ENCODE measurements around the gene TNKS2.
"Not testable (repeated sequence)": the region's sequence is repeated elsewhere in the genome, so short reads cannot be mapped to it uniquely, and the experiment has no call there.

The TNKS2 gene

DNA sequence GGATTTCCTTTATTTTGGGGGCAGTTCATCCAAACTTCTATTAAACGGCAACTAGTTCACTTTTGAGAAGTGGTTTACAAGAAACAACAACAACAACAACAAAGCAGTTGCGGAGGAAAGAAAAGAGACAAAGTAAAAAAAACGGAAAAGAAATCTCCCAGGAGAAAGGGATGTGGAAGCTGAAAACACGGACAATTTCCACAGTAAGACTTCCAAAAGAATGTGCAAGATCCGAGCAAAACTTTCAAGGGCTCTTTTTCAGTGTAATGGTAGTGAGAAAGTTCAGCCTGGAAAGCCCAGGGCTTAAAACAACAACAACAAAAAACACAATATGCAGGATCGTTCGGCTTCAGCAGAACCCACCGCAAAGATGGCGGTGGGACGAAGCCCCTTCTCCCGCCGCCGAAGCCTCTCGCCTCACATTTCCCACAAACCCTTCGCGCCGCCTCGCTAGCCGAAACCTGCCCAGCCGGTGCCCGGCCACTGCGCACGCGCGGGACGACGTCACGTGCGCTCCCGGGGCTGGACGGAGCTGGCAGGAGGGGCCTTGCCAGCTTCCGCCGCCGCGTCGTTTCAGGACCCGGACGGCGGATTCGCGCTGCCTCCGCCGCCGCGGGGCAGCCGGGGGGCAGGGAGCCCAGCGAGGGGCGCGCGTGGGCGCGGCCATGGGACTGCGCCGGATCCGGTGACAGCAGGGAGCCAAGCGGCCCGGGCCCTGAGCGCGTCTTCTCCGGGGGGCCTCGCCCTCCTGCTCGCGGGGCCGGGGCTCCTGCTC lies at the start of gene TNKS2:
Gene TNKS2 (plus strand): TSS at position 553 of the 775 bp plus-strand sequence. CDS start 265 bp downstream, outside the sequence.
- peak; percentile 82 for DNase-seq

DNA sequence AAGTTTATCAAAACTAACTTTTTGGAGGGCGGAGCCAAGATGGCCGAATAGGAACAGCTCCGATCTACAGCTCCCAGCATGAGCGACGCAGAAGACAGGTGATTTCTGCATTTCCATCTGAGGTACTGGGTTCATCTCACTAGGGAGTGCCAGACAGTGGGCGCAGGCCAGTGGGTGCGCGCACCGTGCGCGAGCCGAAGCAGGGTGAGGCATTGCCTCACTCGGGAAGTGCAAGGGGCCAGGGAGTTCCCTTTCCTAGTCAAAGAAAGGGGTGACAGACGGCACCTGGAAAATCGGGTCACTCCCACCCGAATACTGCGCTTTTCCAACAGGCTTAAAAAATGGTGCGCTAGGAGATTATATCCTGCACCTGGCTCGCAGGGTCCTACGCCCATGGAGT lies 48.6 kb upstream of the TNKS2 start:
- not testable (repeated sequence) for DNase-seq

DNA sequence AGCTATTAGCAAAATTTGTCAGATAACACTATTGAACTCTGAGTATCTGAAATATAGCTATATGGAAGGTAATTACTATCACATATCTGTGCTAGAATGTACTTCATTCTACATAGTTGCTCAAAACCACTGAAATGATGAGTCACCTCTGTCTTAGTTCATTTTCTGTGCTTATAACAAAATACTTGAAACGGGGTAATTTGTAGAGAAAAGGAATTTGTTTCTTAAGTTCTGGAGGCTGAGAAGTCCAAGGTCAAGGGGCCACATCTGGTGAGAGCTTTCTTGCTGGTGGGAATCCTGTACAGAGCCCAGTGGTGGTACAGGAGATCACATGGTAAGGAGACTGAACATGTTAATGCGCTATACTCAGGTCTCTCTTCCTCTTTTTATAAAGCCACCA lies 41.9 kb upstream of the TNKS2 start:
- no peak for DNase-seq

DNA sequence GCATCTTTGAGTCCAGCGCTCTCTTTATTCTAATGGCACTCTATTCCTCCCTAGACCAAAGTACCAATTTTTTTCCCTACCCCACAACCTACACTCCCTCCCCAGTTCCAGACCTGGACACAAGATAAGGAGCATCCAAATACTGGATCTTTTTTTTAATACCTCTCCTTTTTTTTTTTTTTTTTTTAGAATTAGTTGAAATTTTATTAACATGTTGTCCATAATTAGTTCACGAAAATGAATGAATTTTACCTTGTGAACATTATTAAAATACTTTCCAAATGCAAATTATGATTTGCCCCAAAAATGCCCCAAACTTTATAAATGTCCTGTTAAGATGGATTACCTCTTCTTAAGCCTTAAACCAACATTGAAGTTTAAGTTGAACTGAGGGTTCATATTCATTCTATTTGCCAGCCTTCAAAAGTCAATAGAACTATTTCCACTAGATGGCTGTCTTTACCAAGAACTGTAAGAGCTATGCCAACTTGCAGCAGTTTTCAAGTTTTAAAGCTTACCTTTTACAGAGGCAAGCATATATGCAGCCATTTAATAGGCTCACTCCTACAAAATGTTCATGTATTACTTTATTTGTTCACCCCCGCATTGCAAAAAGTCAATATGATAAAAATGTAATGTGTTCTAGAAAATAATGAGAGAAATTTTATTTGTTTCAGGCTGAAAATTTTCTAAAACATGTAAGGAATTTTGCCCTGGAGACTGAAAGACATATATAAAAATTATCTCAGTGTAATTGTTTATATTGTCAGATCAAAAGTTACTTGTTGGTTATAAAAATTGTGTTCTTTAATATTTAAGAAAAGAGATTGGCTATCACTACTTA lies 39.7 kb upstream of the TNKS2 start:
- DNase-seq, result peak; percentile 48

DNA sequence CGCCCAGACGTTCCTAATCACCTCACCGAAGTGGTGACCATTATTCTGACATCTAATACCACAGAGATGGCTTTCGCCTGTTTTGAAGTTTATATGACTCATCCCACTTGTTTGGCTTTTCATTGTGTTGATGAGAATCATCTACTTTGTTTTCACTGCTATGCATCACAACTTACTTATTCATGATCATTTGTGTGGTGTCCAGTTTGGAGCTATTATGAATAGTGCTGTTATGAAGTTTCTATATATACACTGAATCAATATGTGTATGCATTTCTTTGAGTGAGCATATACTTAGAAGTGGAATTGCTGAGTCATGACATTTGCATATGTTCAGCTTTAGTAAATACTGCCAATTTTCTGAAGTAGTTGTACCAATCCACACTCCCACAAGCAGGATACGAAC lies 38.6 kb upstream of the TNKS2 start:
- DNase-seq, result no peak

DNA sequence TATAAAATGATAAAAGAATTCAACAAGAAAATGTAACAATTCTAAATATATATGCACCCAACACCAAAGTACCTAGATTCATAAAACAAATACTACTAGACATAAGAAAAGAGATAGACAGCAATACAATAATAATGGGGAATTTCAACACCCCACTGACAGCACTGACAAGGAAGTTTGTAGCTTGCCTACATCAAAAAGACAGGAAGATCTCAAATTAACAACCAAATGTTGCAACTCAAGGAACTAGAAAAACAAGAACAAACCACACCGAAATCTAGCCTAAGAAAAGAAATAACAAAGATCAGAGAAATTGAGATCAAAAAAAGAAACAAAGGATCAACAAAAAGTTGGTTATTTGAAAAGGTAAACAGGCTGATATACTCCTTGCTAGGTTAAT lies 36.5 kb upstream of the TNKS2 start:
- DNase-seq, result no peak

DNA sequence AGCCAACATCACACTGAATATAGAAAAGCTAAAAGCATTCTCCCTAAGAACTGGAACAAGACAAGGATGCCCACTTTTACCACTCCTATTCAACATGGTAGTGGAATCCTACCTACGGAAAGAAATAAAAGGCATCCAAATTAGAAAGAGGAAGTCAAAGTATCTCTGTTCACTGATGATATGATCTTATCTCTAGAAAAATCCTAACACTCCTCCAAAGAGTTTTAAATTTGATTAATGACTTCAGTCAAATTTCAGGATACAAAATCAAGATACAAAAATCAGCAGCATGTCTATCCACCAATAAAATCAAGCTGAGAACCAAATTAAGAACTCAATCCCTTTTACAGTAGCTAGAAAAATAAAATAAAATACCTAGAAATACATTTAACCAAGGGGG lies 35.3 kb upstream of the TNKS2 start:
- DNase-seq, result no peak

DNA sequence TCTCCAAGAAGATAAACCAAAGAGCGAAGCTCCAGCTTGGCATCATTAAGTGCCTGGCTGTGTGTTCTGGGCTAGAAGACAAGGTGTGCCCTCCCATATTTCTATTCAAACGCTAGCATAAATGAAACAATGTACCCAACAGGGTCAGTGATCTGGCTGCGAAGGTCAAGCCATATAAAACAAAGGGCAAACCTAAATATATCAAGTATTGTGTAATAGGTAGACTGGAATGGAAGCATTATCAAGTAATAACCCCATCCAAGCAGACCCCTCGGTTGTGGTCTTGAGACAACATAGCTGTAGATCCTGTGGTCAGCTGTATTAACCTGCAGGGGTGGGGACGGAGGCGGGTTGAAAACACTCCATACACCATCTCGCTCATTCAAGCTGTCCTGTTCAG lies 31.6 kb upstream of the TNKS2 start:
- DNase-seq, result no peak

DNA sequence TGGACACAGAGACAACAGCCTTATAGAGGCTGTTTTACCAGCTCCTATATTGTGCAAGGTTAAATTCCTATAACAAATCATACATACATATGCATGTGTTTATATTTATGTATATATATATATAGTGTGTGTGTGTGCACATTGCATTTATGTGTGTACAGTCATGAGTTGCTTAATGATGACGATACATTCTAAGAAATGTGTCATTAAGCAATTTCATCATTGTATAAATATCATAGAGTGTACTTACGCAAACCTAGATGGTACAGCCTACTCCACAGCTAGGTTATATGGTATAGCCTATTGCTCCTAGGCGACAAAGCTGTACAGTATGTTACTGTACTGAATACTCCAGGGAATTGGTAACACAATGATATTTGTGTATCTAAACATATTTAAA lies 30.1 kb upstream of the TNKS2 start:
- no peak for DNase-seq

DNA sequence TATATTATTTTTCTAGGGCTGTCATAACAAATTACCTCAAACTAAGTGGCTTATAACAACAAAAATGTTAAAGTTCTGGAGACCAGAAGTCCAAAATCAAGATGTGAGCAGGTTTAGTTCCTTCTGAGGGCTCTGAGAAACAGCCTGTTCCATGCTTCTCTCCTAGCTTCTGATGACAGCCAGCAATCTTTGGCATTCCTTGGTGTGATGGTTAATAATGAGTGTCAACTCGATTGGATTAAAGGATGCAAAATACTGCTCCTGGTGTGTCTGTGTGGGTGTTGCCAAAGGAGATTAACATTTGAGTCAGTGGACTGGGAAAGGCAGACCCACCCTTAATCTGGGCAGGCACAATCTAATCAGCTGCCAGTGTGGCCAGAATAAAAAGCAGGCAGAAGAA lies 26.3 kb upstream of the TNKS2 start:
- DNase-seq, result no peak

DNA sequence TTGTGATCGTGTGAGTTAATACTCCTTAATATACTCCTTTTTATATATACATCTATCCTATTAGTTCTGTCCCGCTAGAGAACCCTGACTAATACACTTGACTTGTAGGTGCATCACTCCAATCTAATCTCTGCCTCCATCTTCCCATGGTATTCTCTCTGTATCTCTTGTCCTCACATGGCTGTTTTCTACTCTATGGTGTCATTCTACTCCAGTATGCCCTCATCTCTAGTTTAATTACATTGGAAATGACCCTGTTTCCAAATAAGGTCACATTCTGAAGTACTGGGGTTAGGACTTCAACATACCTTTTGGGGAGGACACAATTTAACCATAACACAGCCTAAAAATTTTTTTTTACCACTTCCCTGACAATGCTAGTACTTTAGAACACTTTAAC lies 25.8 kb upstream of the TNKS2 start:
- DNase-seq, result no peak

DNA sequence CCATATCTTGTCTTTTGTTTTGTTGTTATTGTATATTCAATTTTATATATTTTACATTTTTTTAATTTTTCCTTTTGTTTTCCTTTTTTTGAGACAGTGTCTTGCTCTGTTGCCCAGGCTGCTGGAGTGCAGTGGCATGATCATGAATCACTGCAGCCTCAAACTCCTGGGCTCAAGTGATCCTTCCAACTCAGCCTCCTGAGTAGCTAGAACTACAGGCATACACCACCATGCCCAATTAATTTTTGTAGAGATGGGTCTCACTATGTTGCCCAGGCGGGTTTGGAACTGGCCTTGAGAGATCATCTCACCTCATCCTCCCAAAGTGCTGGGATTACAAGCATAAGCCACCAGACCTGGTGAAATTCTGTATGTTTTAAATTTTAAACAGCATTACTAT lies 25.4 kb upstream of the TNKS2 start:
- no peak for DNase-seq

DNA sequence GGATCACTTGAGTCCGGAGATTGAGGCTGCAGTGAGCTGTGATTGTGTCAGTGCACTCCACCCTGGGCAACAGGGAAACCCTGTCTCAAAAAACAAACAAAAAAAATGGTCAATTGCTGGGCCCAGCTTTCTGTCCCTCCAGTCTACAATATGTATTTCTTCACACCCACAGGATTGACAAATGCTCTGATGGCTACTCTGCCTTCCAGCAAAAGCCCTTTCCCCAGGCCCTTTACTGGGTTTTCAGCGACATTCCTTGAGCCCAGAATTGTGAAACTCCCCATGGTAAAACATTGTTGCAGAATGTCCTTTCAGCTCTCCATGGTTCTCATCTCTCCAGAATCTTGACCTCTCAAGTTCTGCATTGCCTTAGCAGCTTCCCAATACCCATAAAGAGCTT lies 23.7 kb upstream of the TNKS2 start:
- no peak for DNase-seq

DNA sequence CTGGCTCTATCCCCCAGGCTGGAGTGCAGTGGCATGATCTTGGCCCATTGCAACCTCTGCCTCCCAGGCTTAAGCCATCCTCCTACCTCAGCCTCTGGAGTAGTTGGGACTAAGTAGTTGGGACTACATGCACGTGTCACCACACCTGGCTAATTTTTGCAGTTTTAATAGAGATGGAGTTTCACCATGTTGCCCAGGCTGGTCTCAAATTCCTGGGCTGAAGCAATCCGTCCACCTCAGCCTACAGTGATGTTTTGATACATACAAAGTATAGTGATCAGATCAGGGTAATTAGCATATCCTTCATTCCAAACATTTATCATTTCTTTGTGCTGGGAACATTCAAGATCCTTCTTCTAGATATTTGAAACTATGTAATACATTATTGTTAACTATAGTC lies 22.5 kb upstream of the TNKS2 start:
- DNase-seq, result no peak

DNA sequence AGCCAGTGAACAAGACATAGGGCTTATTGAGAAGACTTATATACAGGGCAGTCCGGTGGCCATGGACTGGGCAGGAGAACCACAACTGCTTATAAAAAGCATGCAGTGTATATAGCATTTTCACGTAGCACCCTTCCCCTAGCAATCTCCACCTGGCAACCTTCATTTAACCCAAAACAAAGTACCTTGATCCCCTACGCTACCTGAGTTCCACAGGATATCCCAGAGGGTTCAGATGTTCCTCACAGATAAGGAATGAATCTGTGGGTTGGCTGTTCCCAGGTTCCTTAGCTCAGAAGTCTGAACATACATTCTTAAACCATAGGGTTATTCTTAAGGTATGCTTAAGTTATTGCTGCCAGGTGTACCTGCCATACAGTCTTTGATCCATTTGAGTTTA lies 22.0 kb upstream of the TNKS2 start:
- DNase-seq, result no peak

DNA sequence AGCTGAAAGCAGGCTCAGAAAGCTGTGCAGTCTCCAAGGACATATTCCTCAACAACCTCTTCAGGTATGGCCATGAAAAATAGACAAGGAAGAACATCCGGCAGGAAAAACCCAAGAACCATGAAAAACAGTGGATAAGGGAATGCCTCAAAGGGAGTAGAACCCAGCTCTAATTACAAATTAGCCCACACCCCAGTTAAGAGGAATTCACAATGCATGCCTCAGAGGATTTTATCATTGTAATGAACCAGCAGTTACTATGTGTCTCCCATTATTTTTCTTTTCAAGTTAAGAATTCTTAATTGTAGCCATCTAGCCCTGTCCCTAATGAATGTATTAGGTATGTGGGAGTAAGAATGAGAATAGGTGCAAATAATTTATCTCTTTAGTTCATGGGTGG lies 19.7 kb upstream of the TNKS2 start:
- DNase-seq, result no peak

DNA sequence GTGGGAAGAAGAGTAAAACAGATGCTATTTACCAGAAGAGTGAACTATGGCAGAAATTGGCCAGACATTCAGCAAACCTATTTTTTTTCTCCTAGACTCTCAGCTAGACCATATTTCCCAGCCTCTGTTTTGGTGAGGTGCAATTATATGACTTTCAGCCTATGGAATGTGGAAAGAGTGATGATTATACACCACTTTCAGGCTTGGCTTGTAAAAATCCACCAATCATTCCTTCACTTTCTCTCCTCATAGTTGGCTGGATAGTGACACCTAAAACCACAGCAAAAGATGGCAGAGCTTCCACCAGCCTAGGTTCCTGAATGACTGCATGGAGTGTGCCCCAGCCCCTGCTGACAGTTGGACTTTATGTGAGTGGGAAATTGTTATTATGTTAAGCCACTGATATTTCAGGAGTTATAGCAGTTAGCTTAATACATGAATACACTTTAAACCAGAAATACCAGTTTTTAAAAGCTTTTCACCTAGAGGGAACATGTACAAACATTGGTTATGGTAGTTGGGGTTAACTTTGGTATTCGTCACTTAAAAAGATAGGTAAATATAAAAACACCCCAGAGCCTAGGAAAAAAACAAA lies 19.1 kb upstream of the TNKS2 start:
- no peak for DNase-seq

DNA sequence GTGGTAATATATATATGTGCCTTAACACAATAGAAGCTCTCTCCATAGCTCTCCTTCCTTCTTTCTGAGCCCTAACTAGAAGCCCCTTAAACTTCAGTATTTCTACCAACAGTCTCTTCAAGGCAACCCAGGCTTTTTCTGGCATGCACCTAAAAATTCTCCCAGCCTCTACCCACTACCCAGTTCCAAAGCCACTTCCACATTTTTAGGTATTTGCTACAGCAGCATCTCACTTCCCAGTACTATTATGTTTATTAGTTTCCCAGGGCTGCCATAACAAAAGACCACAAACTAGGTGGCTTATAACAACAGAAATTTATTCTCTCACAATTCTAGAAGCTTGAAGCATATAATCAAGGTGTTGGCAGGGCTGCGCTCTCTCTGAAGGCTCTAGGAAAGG lies 15.7 kb upstream of the TNKS2 start:
- no peak for DNase-seq

DNA sequence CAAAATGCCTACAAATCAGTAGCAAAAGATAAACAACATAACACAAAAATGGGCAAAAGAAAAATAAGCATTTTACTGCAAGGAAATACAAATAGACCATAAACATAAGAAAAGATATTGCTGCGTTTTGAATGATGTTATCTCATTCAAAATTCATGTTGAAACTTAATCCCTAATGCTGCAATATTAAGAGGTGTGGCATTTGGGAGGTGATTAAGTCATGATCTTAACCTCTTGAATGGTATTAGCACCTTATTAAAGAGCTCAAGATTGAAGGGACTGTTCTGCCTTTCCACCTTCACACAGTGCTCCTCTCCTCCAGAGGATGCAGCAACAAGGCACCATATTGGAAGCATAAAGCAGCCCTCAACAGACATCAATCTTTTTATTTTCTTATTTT lies 12.4 kb upstream of the TNKS2 start:
- no peak for DNase-seq

DNA sequence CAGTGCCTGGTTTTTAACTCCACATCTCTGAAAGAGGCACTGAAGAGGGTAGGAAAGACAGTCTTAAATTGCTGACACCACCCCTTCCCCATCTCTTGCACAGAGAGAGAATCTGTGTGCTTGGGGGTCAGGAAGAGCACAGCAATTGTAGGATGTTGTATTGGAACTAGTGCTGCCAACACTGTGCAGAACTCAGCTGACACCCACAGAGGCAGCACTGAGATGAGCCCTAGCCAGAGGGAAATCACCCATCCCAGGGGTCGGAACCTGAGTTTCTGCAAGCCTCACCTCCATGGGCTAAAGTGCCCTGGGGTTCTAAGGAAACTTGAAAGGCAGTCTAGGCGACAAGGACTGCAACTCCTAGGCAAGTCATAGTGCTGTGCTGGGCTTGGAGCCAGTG lies 11.0 kb upstream of the TNKS2 start:
- no peak for DNase-seq

DNA sequence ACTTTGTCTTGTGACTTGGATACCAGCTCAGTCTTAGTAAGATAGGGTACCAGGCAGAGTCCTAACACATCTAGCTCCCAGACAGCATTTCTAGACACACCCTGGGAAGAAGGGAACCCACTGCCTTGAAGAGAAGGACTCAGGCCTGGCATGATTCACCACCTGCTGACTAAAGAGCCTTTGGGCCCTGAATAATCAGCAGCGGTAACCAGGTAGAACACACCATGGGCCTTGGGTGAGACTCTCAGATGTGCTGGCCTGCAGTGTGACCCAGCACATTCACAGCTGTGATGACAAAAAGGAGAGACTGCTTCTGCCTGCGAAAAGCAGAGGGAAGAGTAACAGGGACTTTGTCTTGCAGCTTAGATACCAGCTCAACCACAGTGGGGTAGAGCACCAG lies 10.4 kb upstream of the TNKS2 start:
- no peak for DNase-seq

DNA sequence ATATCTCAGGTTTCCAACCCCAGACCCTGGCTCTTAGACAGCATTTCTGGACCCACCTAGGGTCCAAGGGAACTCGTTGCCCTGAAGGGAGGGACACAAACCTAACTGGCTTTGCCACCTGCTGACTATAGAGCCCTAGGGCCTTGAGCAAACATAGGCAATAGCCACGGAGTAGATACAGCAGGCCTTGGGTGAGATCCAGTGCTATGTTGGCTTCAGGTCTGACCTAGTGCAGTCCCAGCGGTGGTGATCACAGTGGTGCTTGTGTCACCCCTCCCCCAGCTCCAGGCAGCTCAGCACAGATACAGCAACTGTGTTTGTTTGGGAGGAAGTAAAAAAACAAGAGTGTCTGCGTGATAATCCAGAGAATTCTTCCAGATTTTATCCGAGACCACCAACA lies 9.7 kb upstream of the TNKS2 start:
- no peak for DNase-seq

DNA sequence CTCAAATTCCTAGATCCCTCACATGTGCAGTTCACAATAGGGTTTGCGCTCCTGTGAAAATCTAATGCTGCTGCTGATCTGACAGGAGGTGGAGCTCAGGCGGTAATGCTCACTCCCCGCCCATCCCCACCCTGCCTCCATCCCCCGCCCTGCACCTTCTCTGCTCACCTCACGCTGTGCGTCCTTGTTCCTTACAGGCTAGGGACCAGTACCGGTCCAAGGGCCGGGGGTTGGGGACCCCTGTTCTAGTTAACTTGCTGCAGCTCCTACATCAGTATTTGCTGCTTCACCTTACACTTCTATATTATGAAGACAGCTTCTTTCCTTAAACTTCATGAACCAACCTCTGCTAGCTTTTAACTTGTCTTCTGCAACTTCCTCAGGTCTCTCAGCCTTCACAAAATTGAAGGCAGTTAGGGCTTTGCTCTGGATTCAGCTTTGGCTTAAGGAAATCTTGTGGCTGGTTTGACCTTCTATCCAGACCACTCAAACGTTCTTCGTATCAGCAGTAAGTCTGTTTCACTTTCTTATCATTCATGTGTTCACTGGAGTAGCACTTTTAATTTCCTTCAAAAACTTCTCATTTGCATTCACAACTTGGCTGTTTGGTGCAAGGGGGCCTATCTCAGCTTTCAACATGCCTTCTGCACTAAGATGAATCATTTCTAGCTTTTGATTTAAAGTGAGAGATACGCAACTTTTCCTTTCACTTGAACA lies 1.7 kb upstream of the TNKS2 start:
- no peak for DNase-seq
